Measurements from ENCODE around the gene MAP3K20.

Gene MAP3K20

DNA sequence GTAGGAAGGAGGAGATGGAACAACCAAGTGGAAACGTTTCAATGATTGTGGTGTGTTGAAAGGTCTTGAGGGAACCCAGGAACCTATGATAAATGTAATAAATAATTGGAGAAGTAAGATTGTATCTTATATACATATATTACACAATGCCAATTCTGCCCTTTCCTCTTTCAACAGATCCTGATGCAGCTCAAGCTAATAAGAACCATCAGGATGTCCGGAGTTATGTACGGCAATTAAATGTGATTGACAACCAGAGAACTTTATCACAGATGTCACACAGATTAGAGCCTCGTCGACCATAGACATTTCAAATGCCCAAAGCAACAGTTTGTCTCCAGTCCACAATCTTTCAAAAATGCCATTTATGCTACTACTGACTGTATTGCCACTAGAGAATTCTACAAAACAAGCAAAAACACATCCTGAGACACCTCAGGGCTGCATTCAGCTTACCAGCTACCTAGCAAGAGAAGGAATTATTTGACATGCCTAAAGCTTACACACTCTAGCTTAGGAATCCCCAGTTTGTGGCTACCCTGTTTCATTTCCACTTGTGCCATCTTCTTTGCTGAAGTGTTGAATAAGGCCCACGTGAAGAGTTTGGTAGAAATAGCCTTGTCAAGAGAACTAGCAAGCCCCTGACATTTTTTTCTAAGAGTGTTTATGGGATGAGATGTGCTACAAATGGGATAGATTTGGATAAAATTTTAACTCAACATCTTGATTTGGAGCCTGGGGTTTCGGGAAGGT lies 24.0 kb upstream of the MAP3K20 start:
- no peak for DNase-seq

DNA sequence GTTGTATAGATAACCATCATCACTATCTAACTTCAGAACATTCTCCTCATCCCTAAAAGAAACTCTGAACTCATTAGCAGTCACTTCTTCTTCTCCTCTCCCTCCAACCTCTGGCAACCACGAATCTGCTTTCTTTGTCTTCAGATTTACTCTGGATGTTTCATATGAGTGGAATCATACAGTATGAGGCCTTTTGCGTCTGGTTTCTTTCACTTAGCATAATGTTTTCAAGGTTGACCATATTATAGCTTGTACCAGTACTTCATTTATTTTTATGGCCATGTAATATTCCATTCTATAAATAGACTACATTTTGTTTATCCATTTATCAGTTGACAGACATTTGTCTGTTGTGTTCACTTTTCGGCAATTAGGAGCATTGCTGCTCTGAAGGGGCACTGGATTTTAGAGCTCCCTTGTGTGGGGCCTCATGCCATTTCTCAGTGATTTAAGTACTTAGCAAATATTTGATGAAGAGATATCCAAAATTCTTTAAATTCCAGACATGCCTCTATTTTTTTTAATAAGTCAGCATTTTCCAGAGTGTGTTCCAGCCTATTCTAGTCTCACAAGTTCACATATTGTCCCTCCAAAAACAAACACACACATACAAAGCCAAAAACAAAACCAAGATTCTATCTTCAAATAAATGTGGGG lies 22.5 kb upstream of the MAP3K20 start:
- no peak for DNase-seq

DNA sequence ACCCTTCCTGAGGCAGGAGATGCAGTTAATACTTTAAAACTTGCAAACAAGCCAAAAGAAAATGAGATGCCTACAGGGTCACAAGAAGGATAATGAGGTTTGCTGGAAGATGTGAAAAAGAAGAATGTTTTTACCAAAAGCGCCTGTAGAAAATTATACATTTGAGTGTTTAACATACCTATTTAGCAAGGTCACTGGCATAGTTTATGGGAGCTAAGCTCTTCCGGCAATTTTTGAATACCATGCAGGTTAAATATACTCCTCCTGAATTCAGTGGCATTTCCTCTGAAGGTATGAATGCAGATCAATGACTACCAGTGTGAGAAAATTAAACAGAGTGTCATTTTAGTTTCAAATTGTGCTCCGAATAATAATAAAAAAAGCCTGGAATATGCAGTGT lies 21.2 kb upstream of the MAP3K20 start:
- DNase-seq, result no peak

DNA sequence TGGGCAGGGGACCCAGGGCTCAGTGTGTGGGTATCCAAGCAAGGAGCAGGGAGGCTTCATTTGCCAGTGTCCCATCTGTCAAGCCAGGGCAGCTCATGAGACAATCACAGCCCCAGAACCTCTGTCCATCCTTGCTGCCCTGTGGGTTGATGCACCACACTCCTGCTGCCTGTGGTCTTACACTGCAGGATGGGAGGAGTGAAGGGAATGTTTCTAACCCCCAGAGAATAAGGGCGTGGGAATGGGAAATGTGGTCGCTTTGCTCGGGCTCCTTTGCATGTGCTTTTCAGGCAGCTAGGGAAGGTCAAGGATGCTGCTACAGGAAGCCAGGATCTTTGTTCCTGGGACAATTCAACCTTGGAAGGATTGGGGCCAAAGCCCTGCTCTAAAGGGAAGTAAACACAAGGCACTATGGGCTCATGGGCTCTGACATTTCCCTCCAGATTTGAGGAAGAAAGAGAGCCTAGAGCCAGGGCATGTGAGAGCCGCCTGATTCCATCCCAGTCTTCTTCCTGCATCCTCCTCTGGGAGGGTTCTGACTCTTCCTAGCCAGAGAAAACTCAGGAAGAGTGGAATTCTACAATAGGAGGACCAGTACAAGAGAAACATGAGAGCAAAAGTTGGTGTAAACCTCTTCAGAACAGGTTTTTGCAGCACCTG lies 18.8 kb upstream of the MAP3K20 start:
- DNase-seq, result no peak

DNA sequence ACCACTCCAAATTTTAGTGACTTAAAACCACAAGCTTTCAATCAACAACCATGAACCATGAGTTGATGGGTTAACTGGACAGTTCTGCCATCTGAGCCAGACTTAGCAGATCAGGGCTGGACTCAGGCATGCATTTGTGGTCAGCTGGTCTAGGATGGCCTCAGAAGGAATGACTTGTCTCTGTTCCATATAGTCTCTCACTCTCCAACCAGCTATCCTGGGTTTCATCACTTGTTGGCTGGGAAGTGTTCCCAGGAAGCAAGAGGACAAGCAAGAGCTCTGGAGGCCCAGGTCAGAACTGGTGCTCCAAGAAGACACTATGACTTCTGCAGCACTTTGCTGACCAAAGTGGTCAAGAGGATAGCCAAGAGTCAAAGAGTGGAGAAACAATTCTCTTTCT lies 17.5 kb upstream of the MAP3K20 start:
- no peak for DNase-seq

- no peak for DNase-seq
Observed at GRCh38 chr2:173058673-173059072, 17.0 kb upstream of the MAP3K20 start.

GRCh38 chr2:173059292-173059691 lies 16.4 kb upstream of the MAP3K20 start:
- no peak for DNase-seq

- no peak for DNase-seq
Observed at GRCh38 chr2:173059971-173060461, 15.6 kb upstream of the MAP3K20 start.

DNA sequence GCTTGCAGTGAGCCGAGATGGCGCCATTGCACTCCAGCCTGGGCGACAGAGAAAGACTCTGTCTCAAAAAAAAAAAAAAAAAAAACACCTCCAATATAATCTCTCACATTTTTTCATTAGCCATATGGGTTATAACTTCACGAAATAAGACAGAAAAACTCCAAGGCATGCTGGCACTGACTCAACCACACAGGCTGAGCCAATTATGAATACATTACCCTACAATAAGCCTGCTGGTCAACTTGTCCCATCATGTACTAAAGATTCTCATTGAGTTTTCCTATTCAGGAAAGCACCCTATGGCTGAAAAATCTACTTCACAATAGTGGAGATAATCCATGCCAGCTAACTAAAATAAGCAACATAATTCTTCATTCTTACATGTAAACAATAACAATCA lies 12.8 kb upstream of the MAP3K20 start:
- no peak for DNase-seq

DNA sequence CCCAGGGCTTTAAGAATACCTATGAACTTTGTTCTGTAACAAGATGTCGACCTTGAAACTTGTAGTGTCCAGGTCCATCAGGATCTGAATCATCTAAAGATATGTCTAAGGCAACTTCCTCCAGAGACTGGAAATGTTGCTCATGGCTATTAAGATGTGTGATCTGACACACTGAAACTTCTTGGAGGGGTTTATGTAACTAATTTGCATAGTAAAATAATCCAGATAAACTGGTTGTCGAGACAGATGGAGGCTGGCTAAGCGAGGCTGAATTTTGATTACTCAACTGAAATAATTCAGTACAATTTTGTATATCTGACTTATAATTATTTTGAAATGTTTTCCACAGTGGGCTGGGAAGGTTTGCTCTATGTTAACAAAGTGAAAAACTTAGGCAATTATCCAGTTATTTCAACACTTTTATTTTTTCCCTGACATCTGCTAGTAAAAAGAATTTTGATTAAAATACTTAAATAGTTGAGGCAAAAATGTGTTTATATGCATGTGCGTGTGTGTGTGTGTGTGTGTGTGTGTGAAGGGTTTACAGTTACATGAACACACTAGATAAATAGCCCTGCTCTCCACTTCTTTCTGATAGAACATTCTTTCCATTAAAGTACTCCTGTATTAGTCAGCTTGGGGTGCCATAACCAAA lies 11.4 kb upstream of the MAP3K20 start:
- DNase-seq, result no peak

DNA sequence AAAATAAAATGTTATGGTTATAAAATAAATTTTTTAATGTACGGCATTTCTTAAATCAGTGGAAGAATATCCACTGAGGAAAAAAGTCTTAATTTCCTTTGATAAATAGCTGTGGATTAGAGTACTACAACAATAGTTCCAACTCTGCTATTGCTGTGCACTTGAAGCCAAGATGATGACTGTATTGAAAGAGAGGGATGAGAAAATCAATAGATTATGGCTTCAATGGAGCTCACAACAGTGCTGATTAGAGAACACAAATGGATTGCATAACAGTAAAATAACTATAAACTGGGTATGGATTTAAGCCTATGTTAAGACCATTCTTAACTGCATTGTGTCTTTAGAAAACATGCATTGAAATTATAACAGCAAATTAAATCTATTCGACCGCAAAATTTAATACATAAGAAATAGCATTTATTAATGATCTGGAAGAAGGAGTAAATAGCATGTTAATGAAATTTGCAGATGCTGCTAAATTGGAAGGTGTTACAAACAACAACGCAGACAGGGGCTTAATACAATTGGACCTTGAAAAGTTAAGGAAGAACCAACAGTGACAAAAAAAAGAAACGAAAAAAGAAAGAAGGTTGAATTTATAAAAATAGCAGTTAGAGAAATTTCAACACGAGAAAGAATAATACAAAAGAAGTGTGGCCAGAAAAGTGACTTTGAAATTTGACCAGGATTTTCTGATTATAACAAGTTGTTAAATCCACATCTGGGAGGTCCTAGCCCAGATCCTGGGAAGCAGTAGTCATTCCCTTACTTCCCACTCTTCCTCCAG lies 8.6 kb upstream of the MAP3K20 start:
- DNase-seq, result no peak

DNA sequence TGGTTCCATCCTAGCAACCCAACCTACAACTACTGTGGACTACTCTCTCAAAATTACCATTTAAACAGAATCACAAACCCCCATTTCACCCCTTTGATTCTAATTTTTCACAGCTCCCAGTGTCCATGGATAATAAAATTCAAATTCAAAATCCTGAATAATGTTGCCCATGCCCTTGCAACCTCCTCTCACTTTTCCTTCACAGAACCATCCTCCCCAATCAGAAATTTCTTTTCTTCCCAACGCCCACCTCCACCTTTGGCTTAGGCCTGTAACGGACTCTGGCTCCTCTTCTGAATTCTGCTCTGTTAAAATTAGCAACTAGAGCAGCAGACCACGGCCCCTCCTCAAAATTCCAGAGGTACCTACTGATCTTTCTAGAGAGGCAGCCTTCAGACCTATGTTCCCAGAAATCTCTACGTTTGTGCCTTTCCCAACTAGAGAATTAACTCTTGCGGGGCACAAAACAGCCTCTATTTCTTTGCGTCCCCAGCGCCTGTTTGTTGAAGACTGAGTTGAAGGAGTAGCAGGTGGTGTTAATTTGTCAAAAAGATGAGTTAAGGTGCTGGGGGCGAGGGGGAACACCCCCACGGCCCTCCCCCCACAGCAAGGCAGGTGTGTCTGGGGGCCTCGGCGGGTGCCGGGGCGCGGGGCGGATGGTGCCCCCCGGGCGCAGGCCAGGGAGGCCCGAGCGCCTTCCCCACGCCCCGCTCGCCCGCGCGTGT lies 428 bp upstream of the MAP3K20 start:
- DNase-seq, result no peak

DNA sequence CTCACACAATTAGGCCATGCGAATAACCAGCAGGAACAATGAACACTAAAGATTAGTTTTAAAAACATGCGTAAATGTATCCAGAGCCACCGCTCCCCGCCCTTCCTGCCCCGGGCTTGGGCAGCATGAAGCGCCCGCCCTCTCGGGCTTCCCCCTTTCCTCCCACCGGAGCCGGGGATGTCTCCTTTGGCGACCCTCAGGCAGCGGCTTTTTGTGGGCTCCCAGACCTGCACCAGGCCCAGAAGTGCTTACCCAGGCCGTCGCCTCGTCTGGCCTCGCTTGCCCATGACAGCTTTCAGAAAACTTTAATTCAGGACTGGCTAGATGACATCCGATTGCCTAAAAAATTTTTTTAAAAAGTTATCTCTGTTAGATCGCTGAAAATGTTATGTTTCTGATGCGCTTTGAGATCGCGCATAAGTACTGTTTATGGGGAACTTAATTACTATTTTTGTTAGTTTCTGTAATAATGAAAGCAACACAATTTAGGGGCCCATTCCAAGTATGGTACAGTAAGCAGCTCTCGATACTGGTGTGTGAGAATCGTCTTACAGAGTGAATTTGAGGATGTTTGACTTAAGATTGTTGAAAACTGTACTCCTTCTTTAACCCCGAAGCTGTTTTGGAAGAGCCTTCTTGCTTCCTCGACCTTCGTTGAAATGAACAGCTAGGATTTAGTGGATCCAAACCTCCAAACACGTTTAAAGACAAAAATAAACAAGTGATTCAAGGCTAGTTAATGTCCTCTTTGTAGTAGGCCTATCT lies 1.1 kb downstream of the MAP3K20 start:
- no peak for DNase-seq

GRCh38 chr2:173077506-173078177 lies 2.0 kb downstream of the MAP3K20 start:
- no peak for DNase-seq

- no peak for DNase-seq
Observed at GRCh38 chr2:173079141-173079540, 3.5 kb downstream of the MAP3K20 start.

- no peak for DNase-seq
Observed at GRCh38 chr2:173079973-173080860, 4.6 kb downstream of the MAP3K20 start.

DNA sequence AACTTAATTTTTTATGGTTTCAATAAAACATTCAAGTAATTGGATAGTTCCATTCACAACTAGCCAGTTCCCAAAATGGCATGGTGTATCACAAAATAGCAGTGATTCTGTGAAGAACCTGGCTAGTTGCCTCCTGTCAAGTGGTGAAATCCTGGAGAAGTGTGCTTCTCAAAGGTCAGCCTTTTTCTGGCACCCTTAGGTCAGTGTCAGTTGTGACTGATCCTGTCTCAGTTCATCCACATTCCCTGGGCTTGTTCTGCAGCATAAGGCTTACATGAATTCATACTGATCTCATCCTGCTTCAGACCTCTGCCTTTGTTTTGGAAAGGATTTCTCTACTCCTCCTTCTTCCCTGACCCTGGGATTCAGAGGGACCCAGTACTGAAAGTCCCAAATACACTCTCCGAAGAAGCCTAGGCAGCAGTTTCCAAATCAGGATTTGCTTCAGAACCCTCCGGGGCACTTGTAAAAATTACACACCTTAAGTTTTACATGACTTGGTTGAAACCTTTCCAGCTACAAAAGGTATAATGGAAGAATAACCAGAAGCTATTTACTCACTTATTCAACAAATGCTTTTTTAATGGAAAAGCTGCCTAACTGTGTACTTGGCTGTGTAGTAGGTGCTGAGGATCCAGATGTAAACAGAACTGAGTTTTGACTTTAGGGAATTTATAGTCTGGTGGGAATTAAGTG lies 11.0 kb downstream of the MAP3K20 start:
- DNase-seq, result no peak

- no peak for DNase-seq
Observed at GRCh38 chr2:173087214-173087581, 11.6 kb downstream of the MAP3K20 start.

Measured in RPMI8226 (cell line).